WI38 (cell line): ENCODE measurements around the gene SNX27.
A peak's percentile ranks its signal among the peaks of the same experiment; 100 is the strongest.
"Not testable (repeated sequence)": the region's sequence is repeated elsewhere in the genome, so short reads cannot be mapped to it uniquely, and the experiment has no call there.

Experiments
- H3K4me3 ChIP-seq: 2 replicates; pipeline ENCODE4 v1.5.1; 2011; ENCODE audit warnings: low read depth, mild to moderate bottlenecking, control low read depth, low read length
- TF ChIP-seq, protein P1 (sequence below): IDR thresholded peaks from 2 replicates; pipeline ENCODE4 v1.5.1; 2012; ENCODE audit warnings: low read depth, mild to moderate bottlenecking, control low read depth, low read length

Gene SNX27

DNA sequence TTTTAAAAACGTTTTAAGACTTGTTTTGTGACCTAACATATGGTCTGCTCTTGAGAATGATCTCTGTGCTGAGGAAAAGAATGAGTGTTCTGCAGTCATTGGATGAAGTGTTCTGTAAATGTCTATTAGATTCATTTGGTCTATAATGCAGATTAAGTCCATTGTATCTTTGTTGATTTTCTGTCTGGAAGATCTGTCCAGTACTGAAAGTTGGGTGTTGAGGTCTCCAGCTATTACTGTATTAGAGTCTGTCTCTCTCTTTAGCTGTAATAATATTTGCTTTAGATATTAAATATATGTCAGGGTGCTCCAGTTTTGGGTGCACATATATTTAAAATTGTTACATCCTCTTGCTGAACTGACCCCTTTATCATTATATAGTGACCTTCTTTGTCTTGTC is 61.6 kb downstream of the SNX27 start:
- TF ChIP-seq, protein P1, sequence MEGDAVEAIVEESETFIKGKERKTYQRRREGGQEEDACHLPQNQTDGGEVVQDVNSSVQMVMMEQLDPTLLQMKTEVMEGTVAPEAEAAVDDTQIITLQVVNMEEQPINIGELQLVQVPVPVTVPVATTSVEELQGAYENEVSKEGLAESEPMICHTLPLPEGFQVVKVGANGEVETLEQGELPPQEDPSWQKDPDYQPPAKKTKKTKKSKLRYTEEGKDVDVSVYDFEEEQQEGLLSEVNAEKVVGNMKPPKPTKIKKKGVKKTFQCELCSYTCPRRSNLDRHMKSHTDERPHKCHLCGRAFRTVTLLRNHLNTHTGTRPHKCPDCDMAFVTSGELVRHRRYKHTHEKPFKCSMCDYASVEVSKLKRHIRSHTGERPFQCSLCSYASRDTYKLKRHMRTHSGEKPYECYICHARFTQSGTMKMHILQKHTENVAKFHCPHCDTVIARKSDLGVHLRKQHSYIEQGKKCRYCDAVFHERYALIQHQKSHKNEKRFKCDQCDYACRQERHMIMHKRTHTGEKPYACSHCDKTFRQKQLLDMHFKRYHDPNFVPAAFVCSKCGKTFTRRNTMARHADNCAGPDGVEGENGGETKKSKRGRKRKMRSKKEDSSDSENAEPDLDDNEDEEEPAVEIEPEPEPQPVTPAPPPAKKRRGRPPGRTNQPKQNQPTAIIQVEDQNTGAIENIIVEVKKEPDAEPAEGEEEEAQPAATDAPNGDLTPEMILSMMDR: no peak

DNA sequence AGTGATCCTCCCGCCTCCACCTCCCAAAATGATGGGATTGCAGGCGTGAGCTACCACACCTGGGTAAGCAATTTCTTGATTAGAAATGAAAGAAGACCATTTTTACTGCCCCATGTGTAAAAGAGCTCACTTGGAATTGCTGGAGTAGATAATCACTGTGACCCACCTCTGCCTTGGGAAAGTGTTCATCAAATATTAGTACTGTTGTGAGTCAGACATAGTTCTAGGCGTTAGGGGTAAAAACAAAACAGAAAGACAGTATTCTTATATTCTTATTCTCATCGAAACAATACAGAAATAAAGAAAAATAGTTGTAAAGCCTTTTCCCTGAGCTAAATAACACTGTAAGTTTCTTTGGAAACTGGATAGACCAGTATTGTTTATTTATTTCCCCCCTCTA is 68.5 kb downstream of the SNX27 start:
- H3K4me3 ChIP-seq: peak overlapping the region; percentile 7; the same call in 1 of the 2 replicates
- TF ChIP-seq, protein P1: no peak

More for the DNA sequence above, 61.6 kb downstream of the SNX27 start:
- H3K4me3 ChIP-seq: no peak overlapping the region

DNA sequence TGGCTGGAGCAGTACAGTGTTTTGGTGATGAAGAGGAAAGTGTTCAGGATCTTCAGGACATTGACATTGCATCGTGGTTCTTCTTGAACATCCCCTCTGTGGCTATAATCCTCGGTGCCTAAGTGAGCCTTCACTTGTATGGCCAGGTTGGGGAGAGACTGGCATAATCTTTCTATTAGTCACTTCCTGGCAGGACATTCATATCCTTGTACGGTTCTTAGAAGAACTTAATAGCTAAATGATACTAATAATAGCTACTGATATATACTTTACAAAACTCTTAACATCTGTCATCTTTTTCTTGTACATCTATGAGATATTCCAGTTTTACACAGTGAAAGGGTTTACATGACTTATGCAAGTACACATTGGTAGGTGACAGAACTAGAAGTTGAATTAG is 69.0 kb downstream of the SNX27 start:
- TF ChIP-seq, protein P1: no peak
- peak overlapping the region; percentile 7; the same call in 1 of the 2 replicates for H3K4me3 ChIP-seq

DNA sequence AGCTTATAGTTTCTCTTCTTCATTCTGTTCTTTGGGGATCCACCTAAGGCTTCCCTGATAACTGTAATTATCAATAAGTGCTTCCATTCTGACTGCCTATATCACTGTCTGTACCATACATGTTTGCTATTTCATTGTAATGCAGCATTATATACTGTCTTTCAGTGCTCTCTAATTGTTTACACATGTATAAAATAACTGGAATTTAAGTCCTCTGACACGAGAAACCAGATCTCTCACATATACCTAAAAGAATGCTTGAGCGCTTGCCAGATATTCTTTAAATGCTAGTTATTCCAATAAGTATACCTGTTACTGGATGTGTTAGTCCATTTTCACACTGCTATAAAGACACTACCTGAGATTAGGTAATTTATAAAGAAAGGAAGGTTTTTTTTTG is 70.1 kb downstream of the SNX27 start:
- TF ChIP-seq, protein P1: no peak
- no peak overlapping the region for H3K4me3 ChIP-seq

DNA sequence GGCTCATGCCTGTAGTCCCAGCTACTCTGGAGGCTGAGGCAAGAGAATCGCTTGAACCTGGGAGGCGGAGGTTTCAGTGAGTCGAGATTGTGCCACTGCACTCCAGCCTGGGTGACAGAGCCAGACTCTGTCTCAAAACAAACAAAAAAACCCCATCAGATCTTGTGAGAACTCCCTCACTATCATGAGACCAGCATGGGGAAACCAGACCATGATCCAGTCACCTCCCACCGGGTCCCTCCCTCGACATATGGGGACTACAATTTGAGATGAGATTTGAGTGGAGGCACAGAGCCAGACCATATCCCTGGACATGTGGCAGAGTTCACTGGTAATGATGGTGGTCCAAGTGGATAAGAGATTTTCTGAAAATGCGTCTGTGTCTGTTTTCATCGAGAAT is 71.1 kb downstream of the SNX27 start:
- not testable (repeated sequence) for H3K4me3 ChIP-seq

DNA sequence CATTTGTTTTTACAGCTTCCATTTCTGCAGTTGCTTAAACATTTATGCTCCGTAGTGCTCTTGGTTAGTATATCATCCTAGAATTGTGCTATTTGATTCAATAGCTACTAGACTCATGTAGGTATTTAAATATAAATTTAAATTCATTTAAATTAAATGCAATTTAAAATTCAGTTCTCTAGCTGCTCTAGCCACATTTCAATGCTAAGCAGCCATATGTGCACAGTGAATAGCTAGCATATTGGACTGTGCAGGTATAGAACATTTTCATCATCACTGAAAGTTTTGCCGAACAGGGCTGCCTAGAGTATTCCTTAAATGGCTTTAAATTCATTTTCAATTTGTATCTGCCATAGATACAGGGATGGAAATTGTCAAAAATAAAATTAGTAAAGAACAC is 72.3 kb downstream of the SNX27 start:
- TF ChIP-seq, protein P1: no peak

DNA sequence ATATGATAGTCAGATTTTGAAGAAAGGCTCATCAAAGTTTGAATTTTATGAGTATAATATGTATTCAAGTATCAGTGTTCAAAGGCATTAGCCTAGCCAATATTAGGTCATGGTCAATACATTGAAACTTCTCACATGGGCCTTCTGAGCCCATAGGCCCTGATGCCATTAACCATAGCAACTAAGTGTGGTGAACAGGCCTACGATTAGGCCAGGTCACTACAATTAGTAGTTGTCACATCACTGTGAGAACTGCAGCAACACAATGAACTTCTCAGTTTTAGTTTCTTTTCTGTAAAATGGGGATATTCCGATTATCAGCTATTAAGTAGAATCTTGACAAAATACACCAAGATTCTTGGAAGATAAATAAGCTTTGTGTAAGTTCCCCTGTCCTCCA is 74.7 kb downstream of the SNX27 start:
- TF ChIP-seq, protein P1: no peak

More for the DNA sequence above, 72.3 kb downstream of the SNX27 start:
- H3K4me3 ChIP-seq: no peak overlapping the region

DNA sequence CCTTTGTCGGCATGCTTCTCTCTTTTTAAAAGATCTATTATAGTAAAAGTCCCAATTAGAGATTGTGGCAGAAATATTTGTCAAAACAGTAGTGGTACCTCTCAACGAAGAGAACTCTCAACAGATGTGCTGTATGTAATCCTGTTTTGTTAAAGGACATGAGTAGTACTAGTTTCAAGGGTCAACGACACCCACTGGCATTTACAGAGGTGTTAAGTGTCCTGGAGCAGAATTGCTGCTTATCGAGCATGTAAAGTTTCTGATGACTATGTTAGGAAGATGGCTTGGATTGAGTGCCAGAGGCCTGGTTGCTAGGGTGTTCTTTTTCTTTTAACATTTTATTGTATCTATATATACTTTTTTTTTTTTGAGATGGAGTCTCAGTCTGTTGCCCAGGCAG is 77.6 kb downstream of the SNX27 start:
- no peak overlapping the region for H3K4me3 ChIP-seq
- TF ChIP-seq, protein P1: no peak

More for the DNA sequence above, 74.7 kb downstream of the SNX27 start:
- H3K4me3 ChIP-seq: no peak overlapping the region
